ENCODE measurements around the gene SLC30A4.

The SLC30A4 gene

DNA sequence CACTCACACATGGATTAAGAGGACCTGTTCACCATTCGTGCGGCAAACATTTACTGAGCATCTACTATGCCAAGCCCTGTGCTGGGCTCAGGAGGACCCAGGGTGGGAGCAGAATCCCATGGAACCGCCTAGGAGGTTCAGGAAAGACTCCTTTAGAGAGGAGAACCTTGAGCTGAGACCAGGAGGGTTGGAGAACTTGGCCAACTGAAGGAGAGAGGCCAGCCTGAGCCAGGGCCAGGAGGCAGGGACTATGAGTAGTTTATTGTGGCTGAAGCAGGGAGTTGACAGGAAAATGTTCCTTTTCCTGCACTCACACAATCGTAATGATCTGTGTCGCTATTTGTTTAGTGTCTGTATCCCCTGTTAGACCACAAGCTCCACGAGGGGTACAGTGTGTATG, 71.3 kb downstream of the SLC30A4 start:
- no peak for DNase-seq (ENCODE audit: low read depth in 2 of 2)

DNA sequence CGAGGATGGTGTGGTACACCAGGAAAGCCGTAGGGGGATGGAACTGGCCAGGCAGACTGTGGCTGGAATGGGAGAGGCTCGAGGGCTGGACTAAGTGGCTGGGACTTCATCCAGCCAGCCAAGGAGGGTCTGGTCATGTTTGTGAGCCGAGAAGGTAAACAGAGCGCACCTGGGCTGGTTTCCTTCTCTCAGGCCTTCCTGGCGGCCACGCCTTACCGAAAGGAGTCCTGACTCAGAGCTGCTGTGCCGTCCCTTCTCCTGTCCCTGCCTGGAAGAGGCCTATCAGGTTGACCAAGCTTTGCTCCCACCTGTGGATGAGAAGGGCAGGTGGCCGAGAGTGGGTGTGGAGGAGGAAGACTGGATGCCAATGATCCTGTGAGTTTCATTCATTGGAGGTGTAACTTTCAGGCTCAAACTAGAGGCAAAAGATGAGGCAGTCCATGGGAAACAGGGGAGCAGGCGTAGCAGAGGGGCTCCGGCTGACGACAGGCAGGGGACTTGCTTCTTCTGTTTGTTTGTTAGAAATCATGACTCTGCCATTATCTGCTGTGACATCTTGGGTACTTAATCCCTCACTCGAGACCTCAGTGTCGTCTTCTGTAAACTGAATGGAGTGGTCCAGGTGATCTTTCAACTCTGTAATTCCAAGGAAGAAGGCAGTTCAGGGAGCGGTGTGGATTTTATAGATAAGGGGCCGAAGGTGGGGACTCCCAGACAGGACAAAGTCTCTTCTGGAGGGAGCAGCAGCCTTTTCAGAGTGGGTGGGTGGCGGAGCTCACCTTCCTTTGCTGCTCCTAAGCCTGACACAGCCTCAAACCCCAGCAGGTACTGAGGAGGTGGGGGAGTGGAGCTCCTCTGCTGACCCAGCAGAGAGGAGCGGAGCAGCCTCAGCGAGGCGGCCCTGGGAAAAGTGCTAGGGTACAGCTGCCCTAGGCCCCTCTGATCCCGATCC, 72.4 kb downstream of the SLC30A4 start:
- no peak for DNase-seq (ENCODE audit: low read depth in 2 of 2)

DNA sequence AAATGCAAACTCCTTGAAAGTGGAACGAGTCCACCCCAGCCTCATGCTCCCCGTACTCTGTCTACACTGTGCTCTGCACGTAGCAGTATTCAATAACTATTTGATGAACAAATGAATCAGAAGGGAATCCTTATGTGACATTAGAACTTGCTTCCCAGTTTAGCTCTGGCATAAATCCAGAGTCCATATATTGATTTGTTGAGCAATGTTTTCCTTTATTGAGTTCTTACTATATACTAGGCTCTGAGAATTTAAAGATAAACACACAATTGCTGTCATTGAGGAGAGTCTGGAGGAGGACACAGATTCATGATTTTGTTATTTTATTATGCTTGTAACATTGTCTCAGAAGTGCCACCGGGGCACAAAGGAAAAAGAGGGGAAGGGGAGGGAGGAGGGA, 73.2 kb downstream of the SLC30A4 start:
- no peak for DNase-seq (ENCODE audit: low read depth in 2 of 2)

DNA sequence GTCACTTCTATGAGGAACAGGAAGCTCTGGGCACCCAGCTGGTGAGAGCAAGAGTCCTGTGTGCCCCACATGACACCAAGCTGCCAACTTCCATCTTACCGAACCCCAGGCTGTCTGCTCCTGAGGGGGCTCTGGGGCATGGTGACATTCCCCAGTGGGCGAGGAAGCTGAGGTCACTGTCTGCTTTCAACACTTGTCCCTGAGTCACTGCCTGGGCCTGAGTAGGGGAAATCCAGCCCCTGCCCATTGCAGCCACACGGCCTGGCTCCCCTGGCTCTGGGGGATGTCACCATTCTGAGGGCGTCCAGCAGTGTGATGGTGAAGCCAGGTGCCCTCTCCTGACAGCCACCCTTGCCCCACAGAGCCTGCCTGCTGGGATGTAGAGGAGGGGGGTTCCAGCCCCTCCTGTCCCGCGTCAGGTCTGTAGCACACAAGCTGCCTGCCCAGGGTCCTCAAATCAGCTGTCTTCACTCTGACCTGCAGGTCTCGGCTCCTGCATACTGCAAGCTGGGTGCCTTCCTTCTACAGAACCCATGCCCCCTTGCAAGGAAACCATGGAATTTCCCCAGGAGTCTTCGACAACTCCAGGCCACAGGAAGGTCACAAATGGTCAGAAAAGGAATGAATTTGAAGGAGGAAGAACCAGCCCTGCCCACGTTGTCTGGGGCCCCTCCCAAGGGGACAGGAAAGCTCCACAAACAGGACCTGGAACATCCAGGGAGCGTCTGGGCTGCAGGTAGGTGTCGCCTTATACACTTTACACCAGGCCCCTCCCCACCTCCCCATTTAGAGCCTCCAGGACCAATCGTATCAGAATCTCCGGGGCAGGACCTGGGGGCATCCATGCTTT, 74.3 kb downstream of the SLC30A4 start:
- no peak for DNase-seq (ENCODE audit: low read depth in 2 of 2)

DNA sequence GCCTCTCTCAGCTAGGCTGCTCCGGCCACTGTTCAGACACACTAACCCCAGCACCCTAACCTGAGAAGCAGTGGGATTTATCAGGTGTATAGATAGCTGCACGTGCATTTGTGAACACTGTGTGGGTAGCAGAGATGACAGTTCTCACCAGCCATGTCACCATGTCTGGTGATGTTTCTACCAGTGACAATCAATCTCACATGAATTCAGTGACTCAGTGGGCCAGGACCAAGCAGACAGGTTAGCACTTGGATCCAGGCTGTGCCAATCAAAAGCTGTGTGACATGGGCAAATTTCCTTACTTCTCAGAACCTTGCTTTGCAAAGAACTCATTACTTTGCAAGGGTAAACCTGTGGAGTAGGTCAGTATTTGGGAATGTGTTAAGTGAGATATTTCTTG, 78.9 kb downstream of the SLC30A4 start:
- DNase-seq (ENCODE audit: low read depth in 2 of 2): no peak

DNA sequence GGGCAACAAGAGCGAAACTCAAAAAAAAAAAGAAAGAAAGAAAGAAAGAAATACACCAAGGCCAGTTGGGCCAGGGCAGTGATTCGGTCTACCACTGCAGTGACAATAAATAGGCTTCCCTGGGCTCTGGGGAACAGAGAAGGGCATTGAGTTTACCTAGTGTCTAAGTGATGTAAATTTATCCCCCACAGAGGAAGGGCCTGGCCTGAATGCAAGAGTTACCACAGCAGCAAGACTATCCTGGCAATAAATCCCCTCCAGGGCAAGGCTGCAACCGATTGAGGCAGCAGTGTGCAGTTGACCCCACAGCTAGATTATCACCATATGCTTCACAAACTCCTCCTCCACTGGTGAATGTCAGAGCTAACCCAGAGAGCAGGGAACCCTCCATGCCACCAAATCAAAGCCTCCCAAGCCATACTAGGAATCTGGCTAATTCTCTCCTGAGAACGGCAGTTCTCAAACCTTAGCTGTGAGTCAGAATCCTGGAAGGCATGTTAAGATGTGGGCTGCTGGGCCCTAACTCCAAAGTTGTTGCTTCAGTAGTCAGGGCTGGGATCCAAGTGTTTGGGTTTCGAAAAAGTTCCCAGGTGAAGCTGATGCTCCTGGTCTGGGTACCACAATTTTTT, 79.9 kb downstream of the SLC30A4 start:
- no peak for DNase-seq (ENCODE audit: low read depth in 2 of 2)

DNA sequence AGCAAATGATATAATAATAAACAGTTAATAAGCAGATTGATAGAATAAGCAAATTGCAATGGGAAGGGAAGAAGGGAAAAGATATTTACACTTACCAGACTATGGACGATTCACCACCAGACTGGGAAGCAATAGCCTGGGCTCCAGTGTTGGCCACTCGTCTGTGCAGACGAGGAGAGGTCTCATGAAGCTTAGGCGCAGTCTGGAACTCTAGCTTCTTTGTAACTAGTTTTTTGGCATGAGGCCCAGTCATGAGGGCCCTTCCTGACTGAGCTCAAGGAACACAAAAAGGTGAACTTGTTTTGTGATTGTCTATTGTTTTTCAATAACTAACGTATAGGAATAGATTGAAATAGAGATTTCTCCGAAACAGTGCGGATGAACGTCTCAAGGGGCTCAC, 80.9 kb downstream of the SLC30A4 start:
- DNase-seq (ENCODE audit: low read depth in 2 of 2): no peak

DNA sequence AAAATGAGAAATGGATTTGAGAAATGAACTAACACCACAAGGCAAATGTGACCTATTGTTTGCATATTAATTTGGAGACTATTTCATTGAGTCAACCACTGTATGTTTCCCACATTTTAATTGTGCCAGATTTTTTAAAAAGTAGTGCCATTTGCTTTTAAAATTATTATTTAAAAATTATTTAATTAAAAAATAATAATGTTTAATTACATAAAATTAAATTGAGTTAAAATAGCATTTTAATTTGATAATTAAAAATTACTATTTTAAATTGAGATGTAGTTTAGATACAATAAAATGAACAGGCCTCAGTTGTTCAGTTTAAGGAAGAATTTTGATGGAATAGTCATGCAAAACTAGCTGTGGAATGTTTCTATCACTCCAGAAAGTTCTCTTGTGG, 81.5 kb downstream of the SLC30A4 start:
- DNase-seq (ENCODE audit: low read depth in 2 of 2): no peak

DNA sequence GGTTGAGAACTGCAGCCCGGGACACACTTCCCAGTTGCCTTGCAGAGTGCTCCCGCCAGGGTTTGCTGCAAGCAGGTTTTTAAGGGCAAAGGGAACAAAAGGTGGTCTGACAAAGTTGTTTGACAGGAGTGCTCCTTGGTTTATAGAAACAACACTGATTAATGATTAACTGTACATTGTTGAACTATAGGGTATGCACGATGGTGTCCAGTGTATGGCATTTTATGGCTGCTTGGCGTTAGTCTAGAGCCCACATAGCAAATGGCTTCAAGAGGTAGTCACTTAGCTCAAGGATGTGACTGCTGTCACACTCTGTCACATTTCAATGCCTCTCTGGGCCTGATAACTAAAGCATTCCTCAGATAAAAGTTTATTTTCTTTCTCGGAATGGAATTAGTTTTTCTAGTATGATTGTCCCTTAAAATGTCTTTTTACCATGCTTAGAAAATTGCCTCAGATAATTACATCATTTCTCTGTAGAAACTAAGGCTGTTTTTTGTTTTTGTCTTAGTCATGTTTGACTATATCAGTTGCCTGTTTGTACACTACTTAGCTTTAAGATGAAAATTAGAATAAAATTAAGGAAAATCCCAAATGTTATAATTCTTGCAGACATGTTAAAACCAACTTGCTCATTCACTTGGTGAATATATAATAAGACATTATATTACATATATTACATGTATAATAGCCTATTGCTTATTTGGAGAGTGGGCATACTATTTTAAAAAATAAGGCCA, 82.9 kb downstream of the SLC30A4 start:
- DNase-seq (ENCODE audit: low read depth in 2 of 2): no peak

DNA sequence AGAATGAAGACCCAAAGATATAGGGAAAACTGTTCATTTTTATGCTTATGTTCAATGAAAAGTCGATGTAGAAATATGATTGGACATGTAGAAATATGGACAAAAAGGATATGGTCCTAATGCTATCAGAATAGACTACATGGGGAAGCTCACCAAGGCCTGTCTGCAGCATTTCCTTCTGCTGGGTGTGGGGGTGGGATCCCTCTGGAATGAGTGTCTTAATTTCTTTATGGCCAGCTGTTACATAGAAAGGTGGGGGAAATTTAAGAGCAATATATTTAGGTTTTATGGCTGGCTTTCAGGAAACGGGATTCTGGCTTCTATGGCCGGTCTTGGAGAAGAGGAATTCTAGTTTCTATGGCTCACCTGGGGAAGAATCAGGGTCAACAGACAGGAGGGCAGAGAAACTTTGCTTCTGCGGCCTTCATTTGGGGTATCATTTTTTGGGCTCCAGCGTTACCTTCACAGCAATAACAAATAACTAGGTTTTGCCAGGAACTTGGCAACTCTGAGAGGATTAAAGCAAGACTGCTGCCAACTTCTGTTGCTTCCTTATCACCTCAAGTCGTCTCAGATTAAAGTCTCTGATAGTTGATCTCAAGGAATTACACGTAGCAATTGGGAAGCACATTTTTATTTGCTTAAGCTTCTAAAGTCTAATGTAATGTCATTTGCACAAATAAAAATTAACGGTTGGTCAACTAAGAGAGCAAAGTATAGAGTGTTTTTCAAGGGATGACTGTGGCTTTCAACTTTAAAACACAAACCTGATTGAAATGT, 87.2 kb downstream of the SLC30A4 start:
- DNase-seq (ENCODE audit: low read depth in 2 of 2): no peak

DNA sequence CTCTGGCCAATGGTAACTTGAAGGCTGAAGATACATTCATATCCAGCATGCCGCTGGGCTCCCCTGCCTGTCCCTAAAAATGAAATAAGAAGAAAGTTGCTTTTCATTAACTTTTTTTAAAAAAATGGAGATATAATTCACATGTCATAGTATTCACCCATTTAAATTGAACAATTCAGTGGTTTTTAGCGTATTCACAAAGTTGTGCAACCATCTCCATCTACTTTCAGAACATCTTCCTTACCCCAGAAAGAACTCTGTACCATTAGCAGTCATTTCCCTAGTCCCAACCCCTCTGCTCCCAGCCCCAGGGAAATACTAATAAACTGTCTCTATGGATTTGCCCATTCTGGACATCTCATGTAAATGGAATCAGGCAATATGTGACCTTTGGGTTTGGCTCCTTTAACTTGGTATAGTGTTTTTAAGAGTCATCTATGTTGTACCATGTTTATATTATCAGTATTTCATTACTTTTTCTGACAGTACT, 88.4 kb downstream of the SLC30A4 start:
- no peak for DNase-seq (ENCODE audit: low read depth in 2 of 2)

DNA sequence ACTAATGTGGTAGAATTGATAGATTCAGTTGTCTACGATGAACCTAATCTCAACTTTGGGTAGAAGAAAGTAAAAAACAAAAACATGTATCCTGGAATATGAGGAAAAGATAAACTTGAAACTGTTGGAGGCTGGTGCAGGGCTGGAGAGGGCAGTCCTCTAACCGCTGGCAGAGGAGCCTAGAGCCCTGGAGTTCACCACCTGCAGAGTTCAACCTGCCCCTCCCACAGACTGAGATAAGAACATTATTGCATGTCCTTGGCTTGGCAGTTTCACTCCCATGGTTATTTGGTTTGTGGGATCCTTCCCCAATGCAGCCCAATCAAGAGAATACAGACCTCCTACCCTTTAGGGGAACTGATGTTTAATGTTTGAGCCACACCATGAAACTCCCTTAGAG, 91.0 kb downstream of the SLC30A4 start:
- no peak for DNase-seq (ENCODE audit: low read depth in 2 of 2)

DNA sequence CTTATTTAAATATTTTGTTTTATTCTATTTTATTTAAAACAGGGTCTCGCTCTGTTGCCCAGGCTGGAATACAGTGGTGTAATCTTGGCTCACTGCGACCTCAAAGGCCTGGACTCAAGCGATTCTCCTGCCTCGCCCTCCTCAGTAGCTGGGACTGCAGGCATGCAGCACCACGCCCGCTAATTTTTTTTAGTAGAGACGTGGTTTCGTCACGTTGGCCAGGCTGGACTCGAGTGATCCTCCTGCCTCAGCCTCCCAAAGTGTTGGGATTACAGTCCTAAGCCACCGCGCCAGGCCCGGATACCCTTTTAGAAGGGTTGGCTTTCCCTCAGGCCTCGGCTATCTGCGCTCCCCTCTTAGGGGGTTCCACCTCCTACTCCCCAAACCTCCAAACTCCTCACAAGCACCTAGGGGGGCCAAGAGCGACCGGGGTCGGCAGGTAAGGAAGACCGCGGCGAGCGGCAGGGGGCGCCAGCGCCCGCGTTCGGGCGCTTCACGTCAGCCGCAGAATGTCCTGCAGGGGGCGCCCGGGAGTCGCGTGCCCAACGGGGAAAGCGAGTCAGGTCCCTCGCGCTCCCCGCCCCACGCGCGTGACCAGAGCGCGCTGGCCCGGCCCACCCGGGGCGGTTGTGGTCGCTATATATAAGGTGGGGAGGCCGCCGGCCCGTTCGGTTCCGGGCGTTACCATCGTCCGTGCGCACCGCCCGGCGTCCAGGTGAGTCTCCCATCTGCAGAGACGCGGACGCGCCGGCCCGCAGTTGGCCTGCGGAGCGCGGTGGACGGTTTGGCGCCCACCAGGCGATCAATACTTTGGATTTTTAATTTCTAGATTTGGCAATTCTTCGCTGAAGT, 92.4 kb downstream of the SLC30A4 start:
- peak; percentile 58 to 77 for DNase-seq (ENCODE audit: low read depth in 2 of 2)

Data from stimulated activated CD4-positive, alpha-beta T cell treated with anti-CD3 and anti-CD28 coated beads, Interleukin-15, amount 100 ng/mL, for 48 hours (primary cell).